Erythroblast (primary cell): ENCODE data around the gene SCAANT1.

Source experiments
- GATA1 ChIP-seq: IDR thresholded peaks from 2 replicates; pipeline ENCODE4 v1.6.1; 2011; ENCODE audit warnings: low read depth, mild to moderate bottlenecking, control low read depth, low read length, moderate library complexity
- POLR2A ChIP-seq: IDR thresholded peaks from 2 replicates; pipeline ENCODE4 v1.6.1; 2011; ENCODE audit warnings: mild to moderate bottlenecking, low read length

- no peak for TF ChIP-seq POLR2A
- no peak for TF ChIP-seq GATA1
Measured at GRCh38 chr3:63921741-63922482, 9.7 kb upstream of the SCAANT1 start.
